CD4-positive, alpha-beta T cell treated with Interleukin-6 for 4 hours (primary cell): ENCODE data around the gene ADAMTS4.

Experiments used
- DNase-seq: peaks from one replicate; pipeline ENCODE4 v3.0.0-alpha.2; 2020; ENCODE audit warnings: mixed read lengths

Gene ADAMTS4

DNA sequence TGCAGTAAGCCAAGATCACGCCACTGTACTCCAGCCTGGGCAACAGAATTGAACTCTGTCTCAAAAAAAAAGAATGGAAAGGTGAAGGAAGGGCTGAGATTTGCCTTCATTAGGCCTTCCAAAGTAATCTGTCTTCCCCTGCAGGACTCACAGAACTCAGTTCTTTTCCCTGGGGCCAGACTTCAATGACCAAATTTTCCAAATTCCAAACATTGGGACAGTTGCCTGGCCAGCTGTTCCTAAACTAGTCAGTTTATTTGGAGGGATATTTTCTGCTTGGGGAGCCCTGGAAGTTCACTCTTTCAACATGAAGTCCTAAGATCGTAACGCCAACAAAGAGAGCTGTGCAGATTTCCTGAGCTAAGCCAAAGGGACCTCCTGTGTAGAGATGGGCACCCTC, 61.0 kb downstream of the ADAMTS4 start:
- no peak for DNase-seq
